HepG2 (cell line): Measurements from ENCODE around the gene SHOX. TPM values are rescaled to one million over a fixed set of nuclear protein-coding genes. Genes with fewer than 3 reads are reported as not detected.
"Not testable (repeated sequence)": the region's sequence is repeated elsewhere in the genome, so short reads cannot be mapped to it uniquely, and the experiment has no call there.

ENCODE experiments used
- ATAC-seq: fragments of 200-7000 bp; cut with Tn5 transposase; 3 replicates; pipeline ENCODE4 v1.9.1; 2020; ENCODE audit warnings: mild to moderate bottlenecking, moderate library complexity
- BruUV-seq: library from RNA; stranded (reverse); fragments of 400-500 nt; replicated peaks from 2 replicates; lab custom pipeline; 2021; lab: Mats Ljungman, UMichigan
- CTCF ChIA-PET: fragments of 300-600 bp; formaldehyde crosslinking; extraction: SDS; loops from one replicate; lab custom pipeline; 2021; ENCODE audit warnings: low total read pairs, inconsistent platforms, low intra/inter-chr PET ratio; lab: Yijun Ruan, JAX
- POLR2A ChIA-PET: fragments of 350-600 bp; sonication (Branson Sonifier 250); formaldehyde crosslinking; loops from one replicate; lab custom pipeline; 2020; ENCODE audit warnings: antibody characterized with exemption, inconsistent platforms; lab: Yijun Ruan, JAX
- DNase-seq: peaks from one replicate; pipeline ENCODE4 v3.0.0-alpha.2; 2015; ENCODE audit warnings: low spot score
- FAIRE-seq: peaks from 3 replicates; lab custom pipeline; 2011; peaks lifted over from hg19 to GRCh38; lab: Jason Lieb, UNC
- H2AFZ ChIP-seq: one replicate; pipeline ENCODE4 v1.6.1; 2011; ENCODE audit warnings: low read length, inconsistent platforms
- H3K27ac ChIP-seq: fragments of 300-600 bp; 3 replicates; pipeline ENCODE4 v1.8.0; 2011; ENCODE audit warnings: mixed run types, mild to moderate bottlenecking, mixed read lengths, low read length, inconsistent platforms; ENCODE audit not compliant: insufficient read depth; ENCODE audit errors: extremely low read length
- H3K27me3 ChIP-seq, 2 experiments: fragments of 200-600 bp in 1 of 2; 2 replicates in 1 of 2; 3 replicates in 1 of 2; pipeline versions ENCODE4 v1.6.0 to v1.8.0; 2011; ENCODE audit warnings: low read length in 2 of 2, mild to moderate bottlenecking in 2 of 2, moderate library complexity in 2 of 2, inconsistent platforms in 1 of 2; ENCODE audit not compliant: insufficient read depth in 2 of 2, control insufficient read depth in 1 of 2
- H3K36me3 ChIP-seq, 2 experiments: fragments of 200-600 bp in 1 of 2; replicated peaks in 1 of 2; 2 replicates in 1 of 2; 3 replicates in 1 of 2; pipeline versions ENCODE4 v1.5.1 to v1.8.0; 2011; ENCODE audit warnings: low read length in 2 of 2, inconsistent platforms in 1 of 2; ENCODE audit not compliant: insufficient read depth in 2 of 2, control insufficient read depth in 1 of 2
- H3K4me1 ChIP-seq: 2 replicates; pipeline ENCODE4 v1.5.1; 2012; ENCODE audit warnings: low read length, inconsistent platforms; ENCODE audit not compliant: insufficient read depth
- H3K4me2 ChIP-seq: 2 replicates; pipeline ENCODE4 v1.6.0; 2011; ENCODE audit warnings: low read depth, low read length, inconsistent platforms
- H3K4me3 ChIP-seq, 3 experiments: fragments of 200-600 bp in 1 of 3; sonication (generic), shearing (Covaris generic) in 1 of 3; replicated peaks in 1 of 3; 2 replicates each; pipeline ENCODE4 v1.5.1; 2011 to 2016; ENCODE audit warnings: low read length in 3 of 3, inconsistent platforms in 2 of 3, low read depth in 2 of 3, mild to moderate bottlenecking in 2 of 3, control low read depth in 1 of 3, mixed read lengths in 1 of 3; ENCODE audit not compliant: insufficient read depth in 1 of 3
- H3K79me2 ChIP-seq: one replicate; pipeline ENCODE4 v1.6.1; 2011; ENCODE audit warnings: low read length, inconsistent platforms; ENCODE audit not compliant: insufficient read depth
- H3K9ac ChIP-seq: 2 replicates; pipeline ENCODE4 v1.6.0; 2011; ENCODE audit warnings: mild to moderate bottlenecking, low read depth, low read length, inconsistent platforms; ENCODE audit not compliant: insufficient read depth
- H3K9me3 ChIP-seq: 2 replicates; pipeline ENCODE4 v1.5.1; 2012; ENCODE audit warnings: mild to moderate bottlenecking, low read length
- H4K20me1 ChIP-seq: 2 replicates; pipeline ENCODE4 v1.6.0; 2011; ENCODE audit warnings: inconsistent platforms, mild to moderate bottlenecking, low read length, moderate library complexity; ENCODE audit not compliant: insufficient read depth
- ARID2 ChIP-seq: sonication (generic); formaldehyde crosslinking; IDR thresholded peaks from 2 replicates; pipeline ENCODE4 v1.8.1; 2022; ENCODE audit warnings: mild to moderate bottlenecking, missing genetic modification reagents, borderline replicate concordance
- CEBPG ChIP-seq: IDR thresholded peaks from 2 replicates; pipeline ENCODE4 v1.6.1; 2016
- MAF1 ChIP-seq: sonication (generic); formaldehyde crosslinking; IDR thresholded peaks from 2 replicates; pipeline ENCODE4 v1.5.0; 2020; ENCODE audit warnings: missing genetic modification reagents, borderline replicate concordance
- PHF8 ChIP-seq: sonication (generic); formaldehyde crosslinking; IDR thresholded peaks from 2 replicates; pipeline ENCODE4 v1.5.0; 2020; ENCODE audit warnings: missing genetic modification reagents
- SRSF1 ChIP-seq: fragments of 200-400 bp; formaldehyde crosslinking; optimal IDR thresholded peaks from 2 replicates; pipeline ENCODE3; 2017; ENCODE audit warnings: mild to moderate bottlenecking, low read depth, low read length, moderate library complexity
- WGBS: methylation state at CpG from one replicate; pipeline ENCODE4 v1.1.6; 2017; ENCODE audit warnings: low lambda C conversion rate; 5-methylcytosine and 5-hydroxymethylcytosine counted together
- in situ Hi-C: cut with HindIII; loops from 2 replicates; pipeline ENCODE4 v1.10.0; 2017; ENCODE audit warnings: low pct_unique_long_range_greater_than_20kb; ENCODE audit not compliant: extremely low pct_ligation_motif_present
- intact Hi-C: fragments of 100-400 bp; cut with micrococcal nuclease; formaldehyde crosslinking; loops from one replicate; pipeline ENCODE4 v1.10.0; 2022; ENCODE audit not compliant: unreplicated experiment
- polyA plus RNA-seq, 8 experiments: library from polyadenylated mRNA; depleted of rRNA in 3 of 8; stranded (reverse) in 7 of 8; unstranded in 1 of 8; fragments of >200 nt; fragmentation: Illumina TruSeq in 4 of 8; extraction: Trizol in 4 of 8; gene quantifications; 2 replicates each; pipeline versions ENCODE4 v1.2.1 to v1.2.3, GENCODE V29; 2011 to 2016; ENCODE audit warnings: low read depth in 4 of 8, missing spikeins in 1 of 8, mixed read lengths in 1 of 8; ENCODE audit not compliant: insufficient read depth in 1 of 8
- total RNA-seq, 5 experiments: library from RNA; depleted of rRNA; stranded (reverse); fragments of >200 nt; fragmentation: Illumina TruSeq; extraction: Trizol; gene quantifications; 2 replicates each; pipeline ENCODE4 v1.2.3, GENCODE V29; 2016; ENCODE audit warnings: low read depth in 1 of 5
- TF ChIP-seq, protein P1 (sequence below): sonication (generic); formaldehyde crosslinking; IDR thresholded peaks from 2 replicates; pipeline ENCODE4 v1.5.0; 2020; ENCODE audit warnings: missing genetic modification reagents
- TF ChIP-seq, protein P2 (sequence below): sonication (generic); formaldehyde crosslinking; IDR thresholded peaks from 2 replicates; pipeline ENCODE4 v1.5.0; 2020; ENCODE audit warnings: missing genetic modification reagents

Gene SHOX
- total and polyA plus RNA-seq, 2 of the 13 experiments (the other 11 are each of a cell fraction or from before 2014, with no cell fraction given) = not detected

DNA sequence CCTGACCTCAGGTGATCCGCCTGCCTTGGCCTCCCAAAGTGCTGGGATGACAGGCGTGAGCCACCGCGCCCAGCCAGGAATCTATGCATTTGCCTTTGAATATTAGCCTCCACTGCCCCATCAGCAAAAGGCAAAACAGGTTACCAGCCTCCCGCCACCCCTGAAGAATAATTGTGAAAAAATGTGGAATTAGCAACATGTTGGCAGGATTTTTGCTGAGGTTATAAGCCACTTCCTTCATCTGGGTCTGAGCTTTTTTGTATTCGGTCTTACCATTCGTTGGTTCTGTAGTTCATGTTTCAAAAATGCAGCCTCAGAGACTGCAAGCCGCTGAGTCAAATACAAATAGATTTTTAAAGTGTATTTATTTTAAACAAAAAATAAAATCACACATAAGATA is 44.2 kb upstream of the SHOX start:
- in situ Hi-C loops = no loop called here
- Histone ChIP-seq H3K36me3 (no peaks in the 10 kb centered on the region), H3K9me3 (no peaks in the 10 kb centered on the region), H4K20me1 (no peaks in the 10 kb centered on the region), H3K27ac (no peak overlapping the region), H2AFZ (no peak overlapping the region), H3K27me3 (no peaks in the 10 kb centered on the region), H3K79me2 (no peaks in the 10 kb centered on the region), H3K4me3 (no peak overlapping the region), H3K9ac (no peak overlapping the region), H3K4me2 (no peak overlapping the region), H3K4me1 (no peaks in the 10 kb centered on the region)
- BruUV-seq = no TSS peak
- POLR2A ChIA-PET = no interaction called here
- no peak for TF ChIP-seq ARID2 (CRISPR knock-in tag)
- TF ChIP-seq MAF1 = no peak
- TF ChIP-seq PHF8 (CRISPR knock-in tag) = no peak
- TF ChIP-seq, protein P1, sequence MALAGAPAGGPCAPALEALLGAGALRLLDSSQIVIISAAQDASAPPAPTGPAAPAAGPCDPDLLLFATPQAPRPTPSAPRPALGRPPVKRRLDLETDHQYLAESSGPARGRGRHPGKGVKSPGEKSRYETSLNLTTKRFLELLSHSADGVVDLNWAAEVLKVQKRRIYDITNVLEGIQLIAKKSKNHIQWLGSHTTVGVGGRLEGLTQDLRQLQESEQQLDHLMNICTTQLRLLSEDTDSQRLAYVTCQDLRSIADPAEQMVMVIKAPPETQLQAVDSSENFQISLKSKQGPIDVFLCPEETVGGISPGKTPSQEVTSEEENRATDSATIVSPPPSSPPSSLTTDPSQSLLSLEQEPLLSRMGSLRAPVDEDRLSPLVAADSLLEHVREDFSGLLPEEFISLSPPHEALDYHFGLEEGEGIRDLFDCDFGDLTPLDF (CRISPR knock-in tag) = no peak
- TF ChIP-seq SRSF1 = no peak
- TF ChIP-seq, protein P2, sequence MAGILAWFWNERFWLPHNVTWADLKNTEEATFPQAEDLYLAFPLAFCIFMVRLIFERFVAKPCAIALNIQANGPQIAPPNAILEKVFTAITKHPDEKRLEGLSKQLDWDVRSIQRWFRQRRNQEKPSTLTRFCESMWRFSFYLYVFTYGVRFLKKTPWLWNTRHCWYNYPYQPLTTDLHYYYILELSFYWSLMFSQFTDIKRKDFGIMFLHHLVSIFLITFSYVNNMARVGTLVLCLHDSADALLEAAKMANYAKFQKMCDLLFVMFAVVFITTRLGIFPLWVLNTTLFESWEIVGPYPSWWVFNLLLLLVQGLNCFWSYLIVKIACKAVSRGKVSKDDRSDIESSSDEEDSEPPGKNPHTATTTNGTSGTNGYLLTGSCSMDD (CRISPR knock-in tag) = no peak
- TF ChIP-seq CEBPG (CRISPR knock-in tag) = no peak
- intact Hi-C loops = no loop called here
- ATAC-seq (no peak), DNase-seq (no peak), FAIRE-seq (no peak)
- 51% methylated on average over 8 of the region's 8 CpGs for WGBS
- CTCF ChIA-PET = no interaction called here

DNA sequence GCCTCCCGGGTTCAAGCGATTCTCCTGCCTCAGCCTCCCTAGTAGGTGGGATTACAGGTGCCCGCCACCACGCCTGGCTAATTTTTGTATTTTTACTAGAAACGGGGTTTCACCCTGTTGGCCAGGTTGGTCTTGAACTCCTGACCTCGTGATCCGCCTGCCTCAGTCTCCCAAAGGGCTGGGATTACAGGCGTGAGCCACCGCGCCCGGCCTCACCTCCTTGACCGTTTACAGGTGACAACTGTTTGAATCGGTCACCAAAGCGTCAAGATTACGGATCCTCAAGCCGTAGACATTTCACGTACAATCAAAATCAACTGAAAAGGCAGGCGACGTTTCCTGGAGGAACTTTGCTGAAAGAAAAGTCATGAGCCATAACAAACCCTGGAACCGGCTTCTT is 41.3 kb upstream of the SHOX start:
- not testable (repeated sequence) for FAIRE-seq, H2AFZ ChIP-seq

More for the DNA sequence above, 41.3 kb upstream of the SHOX start:
- CTCF ChIA-PET, H3K9me3 ChIP-seq, BruUV-seq, H3K4me2 ChIP-seq, H3K79me2 ChIP-seq, H3K27ac ChIP-seq, H3K27me3 ChIP-seq, DNase-seq, POLR2A ChIA-PET, H3K4me1 ChIP-seq, H3K9ac ChIP-seq, H3K36me3 ChIP-seq, intact Hi-C loops, ATAC-seq, H3K4me3 ChIP-seq, H4K20me1 ChIP-seq, in situ Hi-C loops: not testable (repeated sequence)
- 49% methylated on average over 20 of the region's 20 CpGs for WGBS
